Measurements from ENCODE around the gene TLR9. TPM values are rescaled to one million over a fixed set of nuclear protein-coding genes. Genes with fewer than 3 reads are reported as not detected.
"Not testable (repeated sequence)": the region's sequence is repeated elsewhere in the genome, so short reads cannot be mapped to it uniquely, and the experiment has no call there.

The TLR9 gene
- total RNA-seq, 2 donors from 2014 or later, result 0.29 TPM; not detected in 1

- no peak for ATAC-seq
- intact Hi-C loops (cut with DNase I), result no loop called here
- DNase-seq, result no peak
These were observed 39.6 kb downstream of the TLR9 start for GRCh38 chr3:52185837-52186236.

- DNase-seq, result no peak
- intact Hi-C loops (cut with DNase I), result no loop called here
- no peak for ATAC-seq
These were observed 40.1 kb downstream of the TLR9 start for GRCh38 chr3:52185311-52185710.

- intact Hi-C loops (cut with DNase I), result no loop called here
- no peak for ATAC-seq
These were observed 40.8 kb downstream of the TLR9 start for GRCh38 chr3:52184690-52185089.

GRCh38 chr3:52183786-52184445 is 41.5 kb downstream of the TLR9 start:
- ATAC-seq (peak in 1 of 2 donors; percentile 56), DNase-seq (no peak)
- intact Hi-C loops (cut with DNase I), result no loop called here

More at GRCh38 chr3:52184690-52185089, 40.8 kb downstream of the TLR9 start:
- DNase-seq, result no peak

GRCh38 chr3:52182691-52183090 is 42.8 kb downstream of the TLR9 start:
- no peak for ATAC-seq
- DNase-seq, result no peak
- intact Hi-C loops (cut with DNase I), result no loop called here

GRCh38 chr3:52182196-52182595 is 43.2 kb downstream of the TLR9 start:
- intact Hi-C loops (cut with DNase I), result no loop called here
- peak; percentile 18 to 20 for ATAC-seq
- DNase-seq, result no peak

- peak in 1 of 2 donors; percentile 15 for ATAC-seq
- no peak for DNase-seq
- intact Hi-C loops (cut with DNase I), result no loop called here
These were observed 43.9 kb downstream of the TLR9 start for GRCh38 chr3:52181543-52181942.

- ATAC-seq (no peak), DNase-seq (no peak)
- intact Hi-C loops (cut with DNase I), result no loop called here
These were observed 46.9 kb downstream of the TLR9 start for GRCh38 chr3:52178537-52178936.

- ATAC-seq, result peak in 1 of 2 donors; percentile 14
- DNase-seq; intact Hi-C loops (cut with DNase I): not testable (repeated sequence)
These were observed 47.3 kb downstream of the TLR9 start for GRCh38 chr3:52178126-52178525.

GRCh38 chr3:52177701-52178042 is 47.8 kb downstream of the TLR9 start:
- ATAC-seq (no peak), DNase-seq (no peak)
- intact Hi-C loops (cut with DNase I), result no loop called here

GRCh38 chr3:52176951-52177700 is 48.3 kb downstream of the TLR9 start:
- intact Hi-C loops (cut with DNase I), result no loop called here
- ATAC-seq (peak in 1 of 2 donors; percentile 62), DNase-seq (no peak)

GRCh38 chr3:52176180-52176752 is 49.2 kb downstream of the TLR9 start:
- no peak for DNase-seq
- ATAC-seq, result no peak
- intact Hi-C loops (cut with DNase I), result no loop called here

- DNase-seq (no peak), ATAC-seq (no peak)
- intact Hi-C loops (cut with DNase I), result no loop called here
These were observed 49.8 kb downstream of the TLR9 start for GRCh38 chr3:52175416-52176179.

- intact Hi-C loops (cut with DNase I), result no loop called here
- no peak for ATAC-seq
- DNase-seq, result no peak
These were observed 50.5 kb downstream of the TLR9 start for GRCh38 chr3:52174896-52175295.

- DNase-seq (no peak), ATAC-seq (no peak)
- intact Hi-C loops (cut with DNase I), result no loop called here
These were observed 52.3 kb downstream of the TLR9 start for GRCh38 chr3:52173101-52173500.

- ATAC-seq (no peak), DNase-seq (no peak)
- intact Hi-C loops (cut with DNase I), result no loop called here
These were observed 53.1 kb downstream of the TLR9 start for GRCh38 chr3:52172262-52172757.

GRCh38 chr3:52171514-52172261 is 53.8 kb downstream of the TLR9 start:
- intact Hi-C loops (cut with DNase I), result no loop called here
- ATAC-seq, result no peak
- DNase-seq, result no peak
